Stimulated activated CD4-positive, alpha-beta T cell treated with anti-CD3 and anti-CD28 coated beads, TNF-alpha, amount 100 ng/mL, for 48 hours (primary cell): ENCODE measurements around the gene PTPRJ.
A peak's percentile ranks its signal among the peaks of the same experiment; 100 is the strongest.

Source experiments
- DNase-seq, 3 donors: peaks; one replicate each; pipeline ENCODE4 v3.0.0-alpha.2; 2020; ENCODE audit warnings: low read depth in 3 of 3

Gene PTPRJ

DNA sequence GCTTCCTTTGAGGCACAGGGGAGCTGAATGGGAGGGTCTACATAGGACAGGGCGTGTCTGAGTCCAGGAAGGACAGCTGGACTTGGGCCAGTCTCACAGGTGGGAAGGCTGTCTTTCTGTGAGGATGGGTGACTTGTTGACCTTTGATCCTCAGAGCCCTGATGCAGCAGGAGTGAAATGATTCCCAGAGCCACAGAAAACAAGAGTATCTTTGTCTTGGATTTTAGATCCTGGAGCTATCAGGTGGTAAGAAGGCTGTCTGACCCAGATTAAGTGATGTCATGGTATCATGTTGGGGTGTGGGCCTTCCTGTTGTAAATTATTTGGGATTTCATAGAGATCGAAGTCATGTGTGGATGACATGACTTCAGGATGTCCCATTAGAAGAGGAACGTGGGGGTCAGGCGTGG, 15.0 kb downstream of the PTPRJ start:
- DNase-seq = no peak

DNA sequence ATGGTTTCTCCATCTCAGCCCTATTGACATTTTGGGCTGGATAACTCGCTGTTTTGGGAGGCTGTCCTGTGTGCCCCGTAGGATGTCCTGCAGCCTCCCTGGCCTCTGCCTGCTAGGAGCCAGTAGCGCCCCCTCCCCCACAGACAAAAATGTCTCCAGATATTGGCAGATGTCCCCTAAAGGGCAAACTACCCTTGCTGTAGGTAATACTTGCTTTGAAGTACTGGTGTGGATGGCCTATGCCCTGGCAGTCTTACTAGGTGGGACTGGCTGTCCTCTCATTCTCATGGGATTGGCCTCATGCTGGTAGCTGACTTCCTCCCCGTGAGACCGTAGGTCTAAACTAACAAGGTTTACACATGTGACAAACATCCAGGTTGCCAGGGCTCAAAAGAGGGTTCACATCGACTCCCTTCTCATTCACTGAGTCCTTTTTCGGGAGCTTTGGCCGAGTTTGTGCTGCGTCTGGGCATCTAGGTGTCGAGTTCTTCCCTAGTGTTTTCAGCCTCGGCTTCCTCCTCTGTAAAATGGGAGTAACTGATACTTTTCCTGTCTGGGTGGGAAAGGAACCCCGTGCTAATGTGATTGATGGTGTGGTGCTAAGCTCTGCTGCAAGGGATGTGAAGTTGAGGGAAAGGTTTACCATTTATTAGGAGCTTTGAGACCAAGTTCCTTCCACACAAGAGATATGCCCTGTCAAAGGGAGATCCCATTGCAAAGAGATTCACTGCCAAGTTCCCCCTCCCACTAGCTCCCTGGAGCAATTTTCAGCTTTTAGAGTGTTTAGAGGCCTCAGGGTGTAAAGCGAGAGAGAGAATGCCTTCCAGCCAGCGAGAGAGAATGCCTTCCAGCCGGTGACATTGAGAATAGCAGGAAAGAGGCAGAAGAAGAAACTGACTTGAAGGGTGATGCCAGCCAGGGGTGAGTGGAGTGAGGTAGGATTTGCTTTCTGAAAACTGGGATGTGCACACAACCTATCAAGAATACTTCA, 17.0 kb downstream of the PTPRJ start:
- no peak for DNase-seq

DNA sequence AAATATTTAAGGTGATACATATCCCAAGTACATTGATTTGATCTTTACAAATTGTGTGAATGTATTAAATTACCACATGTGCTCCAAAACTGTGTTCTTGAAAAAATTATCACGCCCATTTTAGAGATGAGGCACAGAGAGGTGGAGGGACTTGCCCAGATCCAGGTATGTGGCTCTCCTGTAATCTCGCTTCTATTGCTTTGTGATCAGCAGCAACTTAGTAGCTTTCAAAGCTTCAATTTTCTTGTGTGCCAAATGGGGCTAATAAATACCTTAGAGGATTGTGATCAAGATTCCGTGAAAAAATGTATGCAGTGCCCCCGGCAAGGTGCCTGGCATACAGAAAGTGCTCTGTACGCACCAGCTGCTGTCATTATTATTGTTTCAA, 18.0 kb downstream of the PTPRJ start:
- no peak for DNase-seq

GRCh38 chr11:47998733-47999359, 18.5 kb downstream of the PTPRJ start:
- DNase-seq = no peak

DNA sequence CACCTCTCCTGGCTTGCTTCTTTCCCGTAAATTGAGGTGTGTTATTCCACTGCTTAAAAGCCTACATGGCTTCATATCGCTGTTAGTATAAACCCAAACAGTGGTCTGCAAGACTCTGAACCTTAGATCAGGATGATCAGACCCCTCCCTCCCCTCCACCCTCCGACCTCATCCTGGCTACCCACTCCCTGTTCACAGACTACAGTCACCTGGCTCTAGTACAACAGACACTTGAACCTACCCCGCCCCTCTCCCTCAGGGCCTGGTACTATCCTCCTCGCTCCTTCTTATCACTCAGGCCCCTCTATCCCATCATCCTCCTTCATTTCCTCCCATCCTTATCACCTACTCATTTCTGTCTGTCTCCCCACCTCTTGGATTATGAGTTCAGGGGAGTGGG, 20.1 kb downstream of the PTPRJ start:
- no peak for DNase-seq

GRCh38 chr11:48001438-48002021, 21.2 kb downstream of the PTPRJ start:
- DNase-seq = peak in 2 of 3 donors; percentile 52 to 81

GRCh38 chr11:48002561-48002960, 22.2 kb downstream of the PTPRJ start:
- no peak for DNase-seq

DNA sequence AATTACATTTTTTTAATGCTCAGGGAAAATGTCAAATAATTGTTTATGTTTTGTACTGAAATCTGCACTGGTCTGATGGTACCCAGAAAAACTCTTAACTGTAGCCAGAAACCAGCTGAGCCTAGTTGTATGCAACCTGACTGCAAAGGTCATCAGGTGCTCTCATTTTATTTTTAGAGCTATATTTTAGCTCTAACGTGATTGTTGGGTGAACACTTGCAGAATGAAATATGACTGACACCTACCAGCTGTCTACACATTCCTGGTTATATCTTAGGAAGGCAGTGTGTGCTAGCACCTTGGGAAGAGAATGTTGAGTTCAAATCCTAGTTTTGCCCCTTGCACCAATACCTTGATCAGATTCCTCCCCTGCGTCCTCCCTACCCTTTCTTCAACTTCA, 23.6 kb downstream of the PTPRJ start:
- DNase-seq = no peak

- no peak for DNase-seq
Measured at GRCh38 chr11:48004456-48004855, 24.1 kb downstream of the PTPRJ start.

GRCh38 chr11:48005136-48005535, 24.8 kb downstream of the PTPRJ start:
- no peak for DNase-seq

GRCh38 chr11:48005831-48006270, 25.5 kb downstream of the PTPRJ start:
- no peak for DNase-seq

DNA sequence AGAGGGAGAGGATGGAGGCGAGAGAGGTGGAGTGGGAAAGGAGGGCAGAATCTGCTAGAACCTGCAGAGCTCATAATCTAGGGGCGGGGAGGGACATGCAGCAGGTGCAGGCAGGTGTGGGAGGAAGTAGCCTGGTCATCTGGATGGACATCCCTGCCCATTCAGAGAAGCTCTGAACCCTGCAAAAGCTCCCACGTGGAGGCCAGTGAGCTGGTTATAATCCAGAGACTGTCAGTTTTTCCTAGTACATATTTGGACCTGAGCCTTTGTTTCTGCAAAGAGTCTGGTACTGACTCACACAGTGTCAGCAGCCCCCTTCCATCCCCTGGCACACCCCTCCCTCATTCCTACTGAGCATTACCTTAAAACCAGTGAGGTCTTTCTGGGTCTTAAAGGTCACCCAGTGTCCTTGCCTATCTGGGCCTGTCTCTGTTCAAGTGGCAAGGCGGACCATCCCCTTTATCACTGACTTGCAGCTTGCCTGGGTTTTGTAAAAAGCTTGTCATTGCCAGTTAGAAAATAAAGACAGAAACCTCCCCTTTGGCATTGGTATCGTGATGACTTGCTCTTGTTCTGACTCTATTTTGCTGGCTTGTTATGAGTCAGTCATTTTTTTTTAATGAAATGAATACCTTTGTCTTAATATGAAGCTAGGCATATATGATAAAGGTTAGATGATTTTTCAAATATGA, 26.1 kb downstream of the PTPRJ start:
- no peak for DNase-seq

DNA sequence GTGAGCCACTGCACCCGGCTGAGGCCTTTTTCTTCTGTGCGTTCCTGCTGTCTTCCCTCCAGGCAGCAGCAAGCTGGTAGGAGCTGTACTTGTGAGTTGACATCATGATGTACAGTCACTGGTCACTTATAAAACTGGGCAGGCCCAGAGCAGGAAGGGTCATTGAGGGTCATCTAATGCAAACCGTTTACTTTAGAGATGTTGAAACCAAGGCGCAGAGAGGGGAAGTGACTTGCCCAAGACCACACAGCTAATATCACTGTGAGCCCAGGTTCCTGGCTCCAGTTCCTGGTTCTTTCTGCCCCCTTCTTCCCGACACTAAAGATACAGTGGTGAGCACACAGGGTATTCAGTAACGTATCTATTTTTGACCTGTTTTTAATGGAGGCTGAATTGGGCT, 27.3 kb downstream of the PTPRJ start:
- no peak for DNase-seq

DNA sequence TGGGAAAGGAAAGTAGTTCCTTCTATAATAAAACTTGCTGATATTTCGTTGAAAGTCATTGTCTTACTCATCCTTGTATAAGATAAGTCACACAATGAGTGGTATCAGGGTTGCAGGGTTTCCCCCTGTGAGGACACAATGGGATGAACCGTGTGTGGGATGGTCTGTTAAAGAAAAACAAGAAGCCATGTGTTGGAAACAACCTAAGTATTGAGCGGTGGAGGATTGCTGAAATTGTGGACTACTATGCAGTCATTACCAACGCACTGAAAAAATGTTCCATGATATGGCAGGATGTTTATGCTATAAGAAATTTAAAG, 28.6 kb downstream of the PTPRJ start:
- peak; percentile 52 to 83 (median 60) for DNase-seq

GRCh38 chr11:48011102-48011797, 30.9 kb downstream of the PTPRJ start:
- no peak for DNase-seq

DNA sequence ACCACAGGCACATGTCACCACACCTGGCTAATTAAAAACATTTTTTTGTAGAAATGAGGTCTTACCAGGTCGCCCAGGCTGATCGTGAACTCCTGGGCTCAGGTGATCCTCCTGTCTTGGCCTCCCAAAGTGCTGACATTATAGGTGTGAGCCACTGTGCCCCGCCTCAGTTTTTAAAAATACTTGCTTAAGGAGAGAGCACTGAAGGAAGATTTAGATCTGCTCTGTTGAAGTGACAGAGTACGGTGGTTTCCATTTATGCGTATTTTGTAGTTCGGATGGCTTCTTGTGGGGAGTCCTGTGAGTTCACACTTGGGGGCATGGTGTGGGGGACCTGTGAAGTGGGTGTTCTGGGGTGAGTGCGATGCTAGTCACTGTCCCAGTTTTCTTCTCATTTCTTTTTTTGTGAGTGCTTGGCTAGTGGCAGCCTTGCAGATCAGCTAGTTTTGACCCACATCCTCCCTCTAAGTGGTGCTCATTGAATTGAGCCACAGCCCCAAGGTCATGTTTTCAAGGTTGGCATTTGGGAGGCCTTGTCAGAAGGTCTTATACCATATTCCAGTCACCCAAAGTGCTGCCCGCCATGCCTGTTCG, 31.5 kb downstream of the PTPRJ start:
- DNase-seq = no peak

DNA sequence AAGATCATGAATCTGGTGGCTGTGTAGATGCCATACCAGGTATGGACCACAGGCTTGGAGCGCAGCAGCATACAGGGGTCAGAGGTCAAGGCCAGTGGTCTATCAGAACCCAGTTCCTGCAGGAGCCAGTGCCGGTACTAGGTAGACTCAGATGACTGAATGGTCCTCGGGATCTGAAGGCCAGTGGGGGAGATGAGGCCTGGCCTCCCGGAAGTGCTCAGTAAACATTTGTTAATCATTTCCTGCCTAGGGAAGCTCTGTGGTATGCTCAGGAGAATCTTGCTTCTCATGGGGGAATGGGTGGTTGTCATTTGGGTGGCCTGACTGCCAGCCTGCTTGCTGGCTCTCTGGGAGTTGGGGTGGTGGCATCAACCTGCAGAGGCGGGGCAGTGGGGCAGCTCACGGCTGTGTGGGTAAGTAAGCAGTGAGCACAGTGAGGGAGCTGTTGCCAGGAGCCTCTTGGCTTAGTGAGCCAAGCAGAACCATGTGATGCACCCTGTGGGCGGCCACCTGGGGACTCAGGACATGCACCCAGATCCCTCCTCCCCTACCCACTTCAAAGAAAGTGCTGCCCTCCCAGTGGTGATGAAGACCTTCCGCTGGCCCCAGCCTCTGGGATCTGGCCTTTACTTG, 33.0 kb downstream of the PTPRJ start:
- peak in 2 of 3 donors; percentile 56 to 59 for DNase-seq

GRCh38 chr11:48014917-48015316, 34.6 kb downstream of the PTPRJ start:
- no peak for DNase-seq

GRCh38 chr11:48017105-48017830, 36.9 kb downstream of the PTPRJ start:
- no peak for DNase-seq
